HEK293 (cell line): ENCODE measurements around the gene LMNTD2.

Experiments
- CTCF ChIA-PET: fragments of 350-600 bp; formaldehyde crosslinking; extraction: SDS; loops from one replicate; lab custom pipeline; 2021; ENCODE audit warnings: antibody characterized with exemption; lab: Yijun Ruan, JAX
- POLR2A ChIA-PET: fragments of 300-600 bp; formaldehyde crosslinking; extraction: SDS; loops from one replicate; lab custom pipeline; 2020; ENCODE audit warnings: antibody characterized with exemption, inconsistent platforms; lab: Yijun Ruan, JAX
- H3K27ac ChIP-seq: fragments of 200-500 bp; sonication (Bioruptor generic); 2 replicates; pipeline ENCODE4 v1.5.1; 2014; ENCODE audit warnings: low read depth, low read length, control low read depth, inconsistent platforms; ENCODE audit errors: extremely low read depth
- H3K36me3 ChIP-seq, 2 experiments: fragments of 200-500 bp in 1 of 2; sonication (Bioruptor generic) in 1 of 2; 1 replicate in 1 of 2; 2 replicates in 1 of 2; pipeline ENCODE4 v1.5.1; 2014 to 2017; ENCODE audit warnings: inconsistent platforms in 2 of 2, low read length in 2 of 2; ENCODE audit not compliant: control insufficient read depth in 2 of 2, insufficient read depth in 1 of 2
- H3K4me1 ChIP-seq: fragments of 200-500 bp; sonication (Bioruptor generic); 2 replicates; pipeline ENCODE4 v1.5.1; 2014; ENCODE audit warnings: mild to moderate bottlenecking, low read length, inconsistent platforms; ENCODE audit not compliant: control insufficient read depth, insufficient read depth
- H3K4me3 ChIP-seq: 2 replicates; pipeline ENCODE4 v1.5.1; 2011; ENCODE audit warnings: low read depth, mild to moderate bottlenecking, control low read depth, low read length, moderate library complexity
- H3K9me3 ChIP-seq: fragments of 200-500 bp; sonication (Bioruptor generic); 2 replicates; pipeline ENCODE4 v1.5.1; 2014; ENCODE audit warnings: low read depth, low read length, inconsistent platforms; ENCODE audit not compliant: control insufficient read depth, insufficient read depth
- FEZF1 ChIP-seq: fragments of 450-650 bp; formaldehyde crosslinking; IDR thresholded peaks from 2 replicates; pipeline ENCODE4 v1.5.1; 2016; ENCODE audit warnings: missing biosample characterization, missing genetic modification characterization
- GLIS1 ChIP-seq: fragments of 450-650 bp; formaldehyde crosslinking; IDR thresholded peaks from 2 replicates; pipeline ENCODE4 v1.5.1; 2016; ENCODE audit warnings: missing biosample characterization, missing genetic modification characterization
- KLF1 ChIP-seq: fragments of 450-650 bp; formaldehyde crosslinking; IDR thresholded peaks from 2 replicates; pipeline ENCODE4 v1.5.1; 2016; ENCODE audit warnings: missing biosample characterization, missing genetic modification characterization
- MEIS1 ChIP-seq: sonication (generic); formaldehyde crosslinking; IDR thresholded peaks from 2 replicates; pipeline ENCODE4 v1.8.1; 2022; ENCODE audit warnings: missing genetic modification reagents, mild to moderate bottlenecking, borderline replicate concordance
- PRDM10 ChIP-seq: fragments of 450-650 bp; formaldehyde crosslinking; IDR thresholded peaks from 2 replicates; pipeline ENCODE4 v1.5.1; 2016; ENCODE audit warnings: missing biosample characterization, missing genetic modification characterization
- ZNF132 ChIP-seq: fragments of 450-650 bp; formaldehyde crosslinking; IDR thresholded peaks from 2 replicates; pipeline ENCODE4 v1.5.1; 2017; ENCODE audit warnings: missing biosample characterization, missing genetic modification characterization, borderline replicate concordance
- ZNF19 ChIP-seq: fragments of 450-650 bp; formaldehyde crosslinking; IDR thresholded peaks from 2 replicates; pipeline ENCODE4; 2016; ENCODE audit warnings: missing biosample characterization, missing genetic modification characterization, low read depth
- ZNF366 ChIP-seq: fragments of 450-650 bp; formaldehyde crosslinking; conservative IDR thresholded peaks from 2 replicates; pipeline ENCODE4 v1.5.1; 2016; ENCODE audit warnings: missing biosample characterization, missing genetic modification characterization
- ZNF394 ChIP-seq: fragments of 450-650 bp; formaldehyde crosslinking; IDR thresholded peaks from 2 replicates; pipeline ENCODE4 v1.5.1; 2016; ENCODE audit warnings: missing biosample characterization, missing genetic modification characterization, mild to moderate bottlenecking, moderate library complexity, borderline replicate concordance
- ZNF423 ChIP-seq: fragments of 450-650 bp; formaldehyde crosslinking; IDR thresholded peaks from 2 replicates; pipeline ENCODE4 v1.5.1; 2016; ENCODE audit warnings: missing biosample characterization, missing genetic modification characterization
- ZNF692 ChIP-seq: fragments of 450-650 bp; formaldehyde crosslinking; IDR thresholded peaks from 2 replicates; pipeline ENCODE4 v1.5.1; 2016; ENCODE audit warnings: missing biosample characterization, missing genetic modification characterization
- ZNF747 ChIP-seq: fragments of 450-650 bp; formaldehyde crosslinking; IDR thresholded peaks from 2 replicates; pipeline ENCODE4 v1.5.1; 2016; ENCODE audit warnings: missing biosample characterization, missing genetic modification characterization
- ZNF768 ChIP-seq: fragments of 450-650 bp; formaldehyde crosslinking; IDR thresholded peaks from 2 replicates; pipeline ENCODE4 v1.5.1; 2018; ENCODE audit warnings: missing biosample characterization, mild to moderate bottlenecking, missing genetic modification characterization
- ZXDB ChIP-seq: fragments of 450-650 bp; formaldehyde crosslinking; IDR thresholded peaks from 2 replicates; pipeline ENCODE4 v1.5.1; 2016; ENCODE audit warnings: missing biosample characterization, missing genetic modification characterization
- TF ChIP-seq, protein P1 (sequence below): fragments of 450-650 bp; formaldehyde crosslinking; IDR thresholded peaks from 2 replicates; pipeline ENCODE4 v1.5.1; 2016; ENCODE audit warnings: missing biosample characterization, missing genetic modification characterization

The LMNTD2 gene

DNA sequence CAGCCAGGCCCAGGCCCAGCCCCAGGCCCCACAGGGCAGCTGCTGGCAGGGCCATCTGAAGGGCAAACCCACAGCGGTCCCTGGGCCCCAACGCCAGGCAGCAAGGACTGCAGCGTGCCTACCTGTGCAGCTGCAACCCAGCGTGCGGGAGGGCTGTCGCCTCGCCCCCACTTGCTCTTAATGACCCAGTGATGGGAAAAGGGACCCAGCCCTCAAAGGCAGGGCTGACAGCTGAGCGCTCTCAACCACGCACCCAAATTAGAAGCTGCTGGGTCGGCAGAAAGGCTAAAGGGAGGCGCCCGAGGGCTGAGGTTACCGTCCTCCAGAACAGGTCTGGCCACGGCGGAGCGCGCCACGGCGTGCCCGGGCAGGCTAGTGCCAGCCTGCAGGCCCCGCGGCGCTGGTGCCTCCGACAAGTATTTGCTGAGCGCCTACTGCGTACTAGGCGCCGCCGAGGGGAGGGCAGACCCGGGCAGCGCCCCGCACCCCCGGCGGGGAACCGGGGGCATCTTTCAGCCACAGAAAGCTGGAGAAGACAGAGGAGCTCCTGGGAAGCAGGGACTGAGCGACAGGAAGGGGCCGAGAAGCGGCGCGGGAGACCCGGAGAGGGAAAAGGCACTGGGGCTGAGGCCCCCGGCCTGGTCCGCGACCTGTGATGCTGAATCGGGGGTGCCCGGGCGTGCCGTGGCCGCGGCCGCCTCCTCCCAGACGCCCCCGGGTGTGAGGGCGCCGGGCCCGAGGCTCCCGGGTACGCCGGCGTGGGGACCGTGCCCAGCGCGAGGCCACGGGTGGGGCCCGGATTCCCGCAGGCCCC lies 25.9 kb downstream of the LMNTD2 start (continued):
- TF ChIP-seq ZNF692 (tag by site-specific recombination) (no peak), ZNF394 (tag by site-specific recombination) (no peak), MEIS1 (CRISPR knock-in tag) (no peak), GLIS1 (tag by site-specific recombination) (no peak), ZNF768 (tag by site-specific recombination) (no peak), ZNF132 (tag by site-specific recombination) (no peak), ZNF423 (no peak), FEZF1 (no peak), ZNF747 (tag by site-specific recombination) (no peak), PRDM10 (tag by site-specific recombination) (no peak), ZNF19 (tag by site-specific recombination) (no peak), KLF1 (peak; percentile 26; the same call in 1 of the 2 replicates)
- TF ChIP-seq, protein P1, sequence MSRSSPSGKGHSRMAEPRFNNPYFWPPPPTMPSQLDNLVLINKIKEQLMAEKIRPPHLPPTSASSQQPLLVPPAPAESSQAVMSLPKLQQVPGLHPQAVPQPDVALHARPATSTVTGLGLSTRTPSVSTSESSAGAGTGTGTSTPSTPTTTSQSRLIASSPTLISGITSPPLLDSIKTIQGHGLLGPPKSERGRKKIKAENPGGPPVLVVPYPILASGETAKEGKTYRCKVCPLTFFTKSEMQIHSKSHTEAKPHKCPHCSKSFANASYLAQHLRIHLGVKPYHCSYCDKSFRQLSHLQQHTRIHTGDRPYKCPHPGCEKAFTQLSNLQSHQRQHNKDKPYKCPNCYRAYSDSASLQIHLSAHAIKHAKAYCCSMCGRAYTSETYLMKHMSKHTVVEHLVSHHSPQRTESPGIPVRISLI (tag by site-specific recombination): no peak

GRCh38 chr11:533586-534395 lies 26.7 kb downstream of the LMNTD2 start:
- POLR2A ChIA-PET: interaction anchor here (1.0 to 2.7 kb wide), 3 partner anchors 12 to 27 kb away, joined by 3 to 11 read pairs (median 4); partner anchors contain the start of gene RNH1
- TF ChIP-seq ZNF366 (tag by site-specific recombination) (no peak), ZXDB (tag by site-specific recombination) (peak; percentile 87)
- TF ChIP-seq, all 188 proteins: peak for 1
- no peaks in the 10 kb centered on the region for H3K4me1 ChIP-seq
- CTCF ChIA-PET: interaction anchor here (0.6 to 1.4 kb wide), 3 partner anchors 15 to 257 kb away, joined by 3 to 4 read pairs (median 4); no protein-coding TSS in a partner anchor
- peaks cover 0 to 49% of the 10 kb centered on the region in 2 experiments; a peak in 1 of 3 replicates for H3K36me3 ChIP-seq
- H3K9me3 ChIP-seq: no peaks in the 10 kb centered on the region
- H3K4me3 ChIP-seq: peak overlapping the region; percentile 72
- peak overlapping the region; percentile 83; the same call in 1 of the 2 replicates for H3K27ac ChIP-seq
